ENCODE measurements around the gene GXYLT2.

The GXYLT2 gene

GRCh38 chr3:72951259-72951722 lies 63.4 kb downstream of the GXYLT2 start:
- Histone ChIP-seq H3K27ac (ENCODE audit: extremely low read depth, low read depth, low read length) (no peak overlapping the region), H3K9me3 (ENCODE audit: control insufficient read depth, insufficient read depth, low read depth, low read length) (no peaks in the 10 kb centered on the region), H3K4me1 (ENCODE audit: control insufficient read depth, insufficient read depth, low read length) (0 out of 2 replicates have a peak, but pooled peaks cover 5% of the 10 kb centered on the region), H3K36me3 (ENCODE audit: control insufficient read depth in 2 of 2, insufficient read depth in 1 of 2, low read length in 2 of 2) (no peaks in the 10 kb centered on the region; a peak in 1 of 3 replicates), H3K4me3 (ENCODE audit: low read depth, low read length) (no peak overlapping the region)
- POLR2A ChIA-PET: no interaction called here
- CTCF ChIA-PET: interaction anchor here (0.6 kb wide), 1 partner anchor 112 kb away, joined by 3 read pairs; no protein-coding TSS in a partner anchor
- TF ChIP-seq ZNF214 (tag by site-specific recombination; IDR thresholded peaks at IDR 0.05; ENCODE audit: borderline replicate concordance): no peak
- no peak for TF ChIP-seq REPIN1 (tag by site-specific recombination; IDR thresholded peaks at IDR 0.05; ENCODE audit: low read depth)
- TF ChIP-seq ZNF366 (tag by site-specific recombination; conservative IDR thresholded peaks at IDR 0.05): peak; percentile 38; the same call in 1 of the 2 replicates
- TF ChIP-seq ZNF514 (tag by site-specific recombination; IDR thresholded peaks at IDR 0.05): no peak
- peak; percentile 78 for TF ChIP-seq FEZF1 (tag by site-specific recombination; IDR thresholded peaks at IDR 0.05)
- TF ChIP-seq ZNF664 (tag by site-specific recombination; IDR thresholded peaks at IDR 0.05): peak; percentile 91
- no peak for TF ChIP-seq ZNF391 (tag by site-specific recombination; IDR thresholded peaks at IDR 0.05; ENCODE audit: borderline replicate concordance, low read depth)
- no peak for TF ChIP-seq ZBTB26 (tag by site-specific recombination; optimal IDR thresholded peaks at IDR 0.05)
- no peak for TF ChIP-seq BCL6B (tag by site-specific recombination; IDR thresholded peaks at IDR 0.05)
- no peak for TF ChIP-seq HOXD13 (CRISPR knock-in tag; IDR thresholded peaks at IDR 0.05; ENCODE audit: borderline replicate concordance)
- peak; percentile 45 for TF ChIP-seq OSR2 (tag by site-specific recombination; IDR thresholded peaks at IDR 0.05)
- peak; percentile 55; the same call in 1 of the 2 replicates for TF ChIP-seq TCF7L2 (IDR thresholded peaks at IDR 0.05; ENCODE audit: borderline replicate concordance, low read depth, low read length)
- TF ChIP-seq ZNF266 (tag by site-specific recombination; IDR thresholded peaks at IDR 0.05; ENCODE audit: low read depth): no peak
- TF ChIP-seq PRDM6 (tag by site-specific recombination; IDR thresholded peaks at IDR 0.05): peak; percentile 76; the same call in 1 of the 2 replicates
- TF ChIP-seq ZNF529 (tag by site-specific recombination; IDR thresholded peaks at IDR 0.05; ENCODE audit: insufficient replicate concordance): no peak

- no peaks in the 10 kb centered on the region for H3K9me3 ChIP-seq (ENCODE audit: control insufficient read depth, insufficient read depth, low read depth, low read length)
- no peak overlapping the region for H3K4me3 ChIP-seq (ENCODE audit: low read depth, low read length)
- no peaks in the 10 kb centered on the region; a peak in 1 of 3 replicates for H3K36me3 ChIP-seq (ENCODE audit: control insufficient read depth in 2 of 2, insufficient read depth in 1 of 2, low read length in 2 of 2)
- 0 out of 2 replicates have a peak, but pooled peaks cover 5% of the 10 kb centered on the region for H3K4me1 ChIP-seq (ENCODE audit: control insufficient read depth, insufficient read depth, low read length)
- H3K27ac ChIP-seq (ENCODE audit: extremely low read depth, low read depth, low read length): no peak overlapping the region
- ChIA-PET POLR2A (no interaction called here), CTCF (no interaction called here)
- no peak for TF ChIP-seq ZNF280C (tag by site-specific recombination; IDR thresholded peaks at IDR 0.05)
- peak; percentile 38; the same call in 1 of the 2 replicates for TF ChIP-seq WT1 (tag by site-specific recombination; IDR thresholded peaks at IDR 0.05)
- TF ChIP-seq PRDM6 (tag by site-specific recombination; IDR thresholded peaks at IDR 0.05): peak; percentile 56
- no peak for TF ChIP-seq ZNF555 (tag by site-specific recombination; conservative IDR thresholded peaks at IDR 0.05)
- TF ChIP-seq ZNF518A (tag by site-specific recombination; conservative IDR thresholded peaks at IDR 0.05; ENCODE audit: low read depth): 0 out of 2 replicates have a peak, but pooled peaks have one; percentile 21
- TF ChIP-seq OSR2 (tag by site-specific recombination; IDR thresholded peaks at IDR 0.05): 0 out of 2 replicates have a peak, but pooled peaks have one; percentile 17
These were observed 65.6 kb downstream of the GXYLT2 start for GRCh38 chr3:72953325-72953956.

All from HEK293 (cell line).